Vagina (tissue), 2 donors: ENCODE measurements around the gene RNF11.

ENCODE experiments used
- CTCF ChIP-seq, 3 experiments: fragments of 450-650 bp in 2 of 3; fragments of 200-600 bp in 1 of 3; sonication (generic) in 1 of 3; IDR thresholded peaks; one replicate each; pipeline ENCODE4 v1.5.1; 2017 to 2019; ENCODE audit warnings: antibody characterized with exemption in 3 of 3, mild to moderate bottlenecking in 2 of 3, moderate library complexity in 2 of 3
- POLR2A ChIP-seq, 2 donors: fragments of 450-650 bp; IDR thresholded peaks; one replicate each; pipeline ENCODE4 v1.6.1; 2017; ENCODE audit warnings: antibody characterized with exemption in 2 of 2, mild to moderate bottlenecking in 2 of 2, moderate library complexity in 2 of 2

- TF ChIP-seq POLR2A (IDR thresholded peaks at IDR 0.05): no peak
- no peak for TF ChIP-seq CTCF (IDR thresholded peaks at IDR 0.05)
These were observed 58.6 kb downstream of the RNF11 start for GRCh38 chr1:51294566-51295184.
